ENCODE results near the gene CFDP1. TPM values are rescaled to one million over a fixed set of nuclear protein-coding genes. Genes with fewer than 3 reads are reported as not detected.

CFDP1 gene
- total RNA-seq, 1 donor from 2014 or later = 65.6 TPM

DNA sequence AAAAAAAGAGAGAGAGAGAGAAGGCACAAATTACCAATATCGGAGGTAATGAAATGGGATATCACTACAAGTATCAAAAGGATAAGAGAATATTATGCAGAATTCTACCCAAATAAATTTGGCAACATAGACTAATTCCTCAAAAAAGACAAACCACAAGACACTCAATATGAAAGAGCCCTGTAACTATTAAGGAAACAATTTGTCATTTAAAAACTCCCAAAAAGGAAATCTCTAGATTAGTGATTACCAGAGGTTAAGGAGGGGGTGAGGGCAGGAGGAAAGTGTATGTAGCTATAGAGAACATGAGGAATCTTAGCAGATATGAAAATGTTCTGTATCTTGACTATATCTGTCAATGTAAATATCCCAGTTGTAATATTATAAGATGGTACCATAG lies 54.0 kb downstream of the CFDP1 start:
- no peaks in the 10 kb centered on the region for H3K9me3 Mint-ChIP-seq (ENCODE audit: unreplicated experiment)
- TF ChIP-seq, protein P1, sequence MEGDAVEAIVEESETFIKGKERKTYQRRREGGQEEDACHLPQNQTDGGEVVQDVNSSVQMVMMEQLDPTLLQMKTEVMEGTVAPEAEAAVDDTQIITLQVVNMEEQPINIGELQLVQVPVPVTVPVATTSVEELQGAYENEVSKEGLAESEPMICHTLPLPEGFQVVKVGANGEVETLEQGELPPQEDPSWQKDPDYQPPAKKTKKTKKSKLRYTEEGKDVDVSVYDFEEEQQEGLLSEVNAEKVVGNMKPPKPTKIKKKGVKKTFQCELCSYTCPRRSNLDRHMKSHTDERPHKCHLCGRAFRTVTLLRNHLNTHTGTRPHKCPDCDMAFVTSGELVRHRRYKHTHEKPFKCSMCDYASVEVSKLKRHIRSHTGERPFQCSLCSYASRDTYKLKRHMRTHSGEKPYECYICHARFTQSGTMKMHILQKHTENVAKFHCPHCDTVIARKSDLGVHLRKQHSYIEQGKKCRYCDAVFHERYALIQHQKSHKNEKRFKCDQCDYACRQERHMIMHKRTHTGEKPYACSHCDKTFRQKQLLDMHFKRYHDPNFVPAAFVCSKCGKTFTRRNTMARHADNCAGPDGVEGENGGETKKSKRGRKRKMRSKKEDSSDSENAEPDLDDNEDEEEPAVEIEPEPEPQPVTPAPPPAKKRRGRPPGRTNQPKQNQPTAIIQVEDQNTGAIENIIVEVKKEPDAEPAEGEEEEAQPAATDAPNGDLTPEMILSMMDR (IDR thresholded peaks at IDR 0.05) = no peak
- H3K27ac Mint-ChIP-seq (ENCODE audit: unreplicated experiment) = peak overlapping the region; percentile 98
- no peak overlapping the region for H3K4me3 Mint-ChIP-seq (ENCODE audit: unreplicated experiment)
- peaks cover 14% of the 10 kb centered on the region for H3K36me3 Mint-ChIP-seq (ENCODE audit: unreplicated experiment)
- H3K4me1 Mint-ChIP-seq (ENCODE audit: unreplicated experiment) = peaks cover 50% of the 10 kb centered on the region
- no peak for DNase-seq (ENCODE audit: extremely low spot score, unreplicated experiment)
- no peaks in the 10 kb centered on the region for H3K27me3 Mint-ChIP-seq (ENCODE audit: unreplicated experiment)

DNA sequence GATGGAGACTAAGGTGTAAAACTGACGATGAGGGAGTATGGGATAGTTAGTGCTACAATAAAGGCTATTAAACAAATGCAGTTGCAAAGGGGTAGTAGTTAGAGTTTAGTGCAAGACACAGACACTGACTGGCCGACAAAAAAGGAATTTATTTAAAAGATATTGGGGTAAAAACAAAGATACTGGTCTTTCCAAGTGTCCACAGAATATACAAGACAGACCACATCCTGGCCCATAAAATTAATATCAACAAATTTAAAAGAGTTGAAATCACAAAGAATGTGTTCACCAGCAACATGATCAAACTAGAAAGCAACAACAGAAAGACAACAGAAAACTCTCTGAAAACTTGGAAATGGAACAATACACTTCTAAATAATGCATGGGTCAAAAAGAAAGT lies 54.7 kb downstream of the CFDP1 start:
- Mint-ChIP-seq H3K9me3 (ENCODE audit: unreplicated experiment) (no peaks in the 10 kb centered on the region), H3K36me3 (ENCODE audit: unreplicated experiment) (peaks cover 14% of the 10 kb centered on the region), H3K4me3 (ENCODE audit: unreplicated experiment) (no peak overlapping the region), H3K4me1 (ENCODE audit: unreplicated experiment) (peaks cover 50% of the 10 kb centered on the region), H3K27me3 (ENCODE audit: unreplicated experiment) (no peaks in the 10 kb centered on the region), H3K27ac (ENCODE audit: unreplicated experiment) (peak overlapping the region; percentile 98)
- no peak for DNase-seq (ENCODE audit: extremely low spot score, unreplicated experiment)
- TF ChIP-seq, protein P1 (IDR thresholded peaks at IDR 0.05) = no peak

DNA sequence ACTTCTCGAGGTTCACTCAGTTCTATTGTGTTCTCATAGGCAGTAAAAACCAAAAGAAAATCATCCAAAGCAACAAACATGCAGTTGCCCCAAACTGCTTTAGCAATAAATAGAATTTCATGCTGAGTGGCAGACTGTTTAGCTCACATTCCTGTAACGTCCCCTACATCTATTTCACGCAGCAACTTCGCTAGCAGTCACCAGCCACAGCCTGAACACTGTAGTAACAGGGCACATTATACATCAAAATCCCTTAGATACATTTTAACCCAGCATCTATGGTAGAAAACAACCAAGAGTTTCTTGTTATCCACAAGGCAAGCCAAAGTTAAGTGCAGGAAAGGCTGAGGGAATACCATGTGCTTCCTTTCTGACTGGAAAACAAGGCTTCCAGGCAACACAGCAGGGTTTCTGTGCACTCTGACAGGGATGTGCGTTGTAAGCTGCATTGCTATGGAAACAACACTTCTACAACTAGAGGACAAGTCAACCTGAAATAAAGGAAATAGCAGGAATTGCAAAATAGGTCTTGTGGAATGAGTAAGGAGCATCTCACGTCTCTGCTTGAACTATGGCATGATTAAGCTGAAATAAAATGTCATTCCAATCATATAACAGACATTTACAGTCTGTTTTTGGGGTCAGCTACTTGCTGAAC lies 55.4 kb downstream of the CFDP1 start:
- no peaks in the 10 kb centered on the region for H3K9me3 Mint-ChIP-seq (ENCODE audit: unreplicated experiment)
- DNase-seq (ENCODE audit: extremely low spot score, unreplicated experiment) = peak; percentile 89
- H3K27me3 Mint-ChIP-seq (ENCODE audit: unreplicated experiment) = no peaks in the 10 kb centered on the region
- peak overlapping the region; percentile 22 for H3K4me3 Mint-ChIP-seq (ENCODE audit: unreplicated experiment)
- peaks cover 49% of the 10 kb centered on the region for H3K4me1 Mint-ChIP-seq (ENCODE audit: unreplicated experiment)
- TF ChIP-seq, protein P1 (IDR thresholded peaks at IDR 0.05) = no peak
- H3K27ac Mint-ChIP-seq (ENCODE audit: unreplicated experiment) = peak overlapping the region; percentile 98
- H3K36me3 Mint-ChIP-seq (ENCODE audit: unreplicated experiment) = peaks cover 16% of the 10 kb centered on the region

- Mint-ChIP-seq H3K36me3 (ENCODE audit: unreplicated experiment) (peaks cover 16% of the 10 kb centered on the region), H3K4me3 (ENCODE audit: unreplicated experiment) (peak overlapping the region; percentile 22), H3K27me3 (ENCODE audit: unreplicated experiment) (no peaks in the 10 kb centered on the region), H3K27ac (ENCODE audit: unreplicated experiment) (peak overlapping the region; percentile 98), H3K4me1 (ENCODE audit: unreplicated experiment) (peaks cover 57% of the 10 kb centered on the region), H3K9me3 (ENCODE audit: unreplicated experiment) (no peaks in the 10 kb centered on the region)
- DNase-seq (ENCODE audit: extremely low spot score, unreplicated experiment) = no peak
- TF ChIP-seq, protein P1 (IDR thresholded peaks at IDR 0.05) = no peak
Measured at GRCh38 chr16:75376475-75377161, 56.7 kb downstream of the CFDP1 start.

- H3K4me3 Mint-ChIP-seq (ENCODE audit: unreplicated experiment) = no peak overlapping the region
- H3K27ac Mint-ChIP-seq (ENCODE audit: unreplicated experiment) = no peak overlapping the region
- H3K27me3 Mint-ChIP-seq (ENCODE audit: unreplicated experiment) = no peaks in the 10 kb centered on the region
- H3K4me1 Mint-ChIP-seq (ENCODE audit: unreplicated experiment) = peaks cover 58% of the 10 kb centered on the region
- DNase-seq (ENCODE audit: extremely low spot score, unreplicated experiment) = no peak
- H3K9me3 Mint-ChIP-seq (ENCODE audit: unreplicated experiment) = no peaks in the 10 kb centered on the region
- TF ChIP-seq, protein P1 (IDR thresholded peaks at IDR 0.05) = no peak
- peaks cover 14% of the 10 kb centered on the region for H3K36me3 Mint-ChIP-seq (ENCODE audit: unreplicated experiment)
Measured at GRCh38 chr16:75374388-75374787, 58.9 kb downstream of the CFDP1 start.

Measured in osteocyte (in vitro differentiated cells).